Gastrocnemius medialis (tissue), 4 donors: ENCODE data around the gene OS9.

Experiments
- POLR2A ChIP-seq, 2 donors: fragments of 450-650 bp; IDR thresholded peaks; one replicate each; pipeline ENCODE4 v1.6.1; 2017; ENCODE audit warnings: antibody characterized with exemption in 2 of 2, mild to moderate bottlenecking in 2 of 2, moderate library complexity in 2 of 2
- TF ChIP-seq, protein P1 (sequence below), 5 experiments: fragments of 450-650 bp in 3 of 5; fragments of 200-600 bp in 2 of 5; sonication (generic) in 2 of 5; IDR thresholded peaks in 4 of 5; conservative IDR thresholded peaks in 1 of 5; 1 replicate in 4 of 5; 2 replicates in 1 of 5; pipeline ENCODE4 v1.5.1; 2016 to 2019; ENCODE audit warnings: antibody characterized with exemption in 5 of 5, mild to moderate bottlenecking in 3 of 5, moderate library complexity in 3 of 5

GRCh38 chr12:57734591-57734990 is 40.7 kb downstream of the OS9 start:
- no peak for TF ChIP-seq POLR2A (IDR thresholded peaks at IDR 0.05)
- TF ChIP-seq, protein P1, sequence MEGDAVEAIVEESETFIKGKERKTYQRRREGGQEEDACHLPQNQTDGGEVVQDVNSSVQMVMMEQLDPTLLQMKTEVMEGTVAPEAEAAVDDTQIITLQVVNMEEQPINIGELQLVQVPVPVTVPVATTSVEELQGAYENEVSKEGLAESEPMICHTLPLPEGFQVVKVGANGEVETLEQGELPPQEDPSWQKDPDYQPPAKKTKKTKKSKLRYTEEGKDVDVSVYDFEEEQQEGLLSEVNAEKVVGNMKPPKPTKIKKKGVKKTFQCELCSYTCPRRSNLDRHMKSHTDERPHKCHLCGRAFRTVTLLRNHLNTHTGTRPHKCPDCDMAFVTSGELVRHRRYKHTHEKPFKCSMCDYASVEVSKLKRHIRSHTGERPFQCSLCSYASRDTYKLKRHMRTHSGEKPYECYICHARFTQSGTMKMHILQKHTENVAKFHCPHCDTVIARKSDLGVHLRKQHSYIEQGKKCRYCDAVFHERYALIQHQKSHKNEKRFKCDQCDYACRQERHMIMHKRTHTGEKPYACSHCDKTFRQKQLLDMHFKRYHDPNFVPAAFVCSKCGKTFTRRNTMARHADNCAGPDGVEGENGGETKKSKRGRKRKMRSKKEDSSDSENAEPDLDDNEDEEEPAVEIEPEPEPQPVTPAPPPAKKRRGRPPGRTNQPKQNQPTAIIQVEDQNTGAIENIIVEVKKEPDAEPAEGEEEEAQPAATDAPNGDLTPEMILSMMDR (IDR thresholded peaks at IDR 0.05 in 4 of 5, conservative IDR thresholded peaks at IDR 0.05 in 1 of 5), result no peak
